Hematopoietic multipotent progenitor cell treated with erythropoietin and hydrocortisone succinate and interleukin-3 and kit ligand, for 4 days (in vitro differentiated cells): ENCODE data around the gene TOLLIP.
"Not testable (repeated sequence)": the region's sequence is repeated elsewhere in the genome, so short reads cannot be mapped to it uniquely, and the experiment has no call there.

Source experiments
- DNase-seq: peaks from one replicate; pipeline ENCODE4 v3.0.0-alpha.2; 2015

The TOLLIP gene

GRCh38 chr11:1242751-1243150, 66.7 kb downstream of the TOLLIP start:
- not testable (repeated sequence) for DNase-seq

- DNase-seq, result no peak
Observed at GRCh38 chr11:1242289-1242688, 67.1 kb downstream of the TOLLIP start.

GRCh38 chr11:1241706-1242105, 67.7 kb downstream of the TOLLIP start:
- no peak for DNase-seq

- DNase-seq, result no peak
Observed at GRCh38 chr11:1240771-1241170, 68.7 kb downstream of the TOLLIP start.

GRCh38 chr11:1239596-1240205, 69.7 kb downstream of the TOLLIP start:
- DNase-seq, result no peak

- DNase-seq, result no peak
Observed at GRCh38 chr11:1238767-1239595, 70.5 kb downstream of the TOLLIP start.

GRCh38 chr11:1237851-1238250, 71.6 kb downstream of the TOLLIP start:
- DNase-seq, result no peak

- DNase-seq, result no peak
Observed at GRCh38 chr11:1237128-1237580, 72.3 kb downstream of the TOLLIP start.

- DNase-seq, result no peak
Observed at GRCh38 chr11:1236316-1237127, 72.9 kb downstream of the TOLLIP start.

- DNase-seq, result no peak
Observed at GRCh38 chr11:1235901-1236315, 73.5 kb downstream of the TOLLIP start.

- DNase-seq, result no peak
Observed at GRCh38 chr11:1235306-1235900, 74.0 kb downstream of the TOLLIP start.

- DNase-seq, result no peak
Observed at GRCh38 chr11:1234771-1235305, 74.6 kb downstream of the TOLLIP start.

- DNase-seq, result no peak
Observed at GRCh38 chr11:1234054-1234720, 75.2 kb downstream of the TOLLIP start.

GRCh38 chr11:1233351-1234053, 75.9 kb downstream of the TOLLIP start:
- DNase-seq, result no peak

- DNase-seq, result no peak
Observed at GRCh38 chr11:1232883-1233321, 76.5 kb downstream of the TOLLIP start.

GRCh38 chr11:1232021-1232882, 77.2 kb downstream of the TOLLIP start:
- DNase-seq, result no peak

- no peak for DNase-seq
Observed at GRCh38 chr11:1231396-1232020, 77.9 kb downstream of the TOLLIP start.

GRCh38 chr11:1230456-1231395, 78.7 kb downstream of the TOLLIP start:
- no peak for DNase-seq

GRCh38 chr11:1230121-1230455, 79.3 kb downstream of the TOLLIP start:
- DNase-seq, result no peak
